HepG2 (cell line): ENCODE data around the gene SHQ1. TPM values are rescaled to one million over a fixed set of nuclear protein-coding genes. Genes with fewer than 3 reads are reported as not detected.

Source experiments
- ETV6 ChIP-seq: sonication (generic); formaldehyde crosslinking; conservative IDR thresholded peaks from 2 replicates; pipeline ENCODE4 v1.4.0; 2020; ENCODE audit warnings: missing genetic modification reagents
- HMGXB3 ChIP-seq: sonication (generic); formaldehyde crosslinking; IDR thresholded peaks from 2 replicates; pipeline ENCODE4 v1.4.0; 2020; ENCODE audit warnings: missing genetic modification reagents, borderline replicate concordance
- KLF12 ChIP-seq: sonication (generic); formaldehyde crosslinking; IDR thresholded peaks from 2 replicates; pipeline ENCODE4 v1.4.0; 2020; ENCODE audit warnings: missing genetic modification reagents, borderline replicate concordance
- KLF13 ChIP-seq: sonication (generic); formaldehyde crosslinking; IDR thresholded peaks from 2 replicates; pipeline ENCODE4 v1.4.0; 2020; ENCODE audit warnings: mild to moderate bottlenecking, missing genetic modification reagents
- MTF1 ChIP-seq: sonication (generic); formaldehyde crosslinking; IDR thresholded peaks from 2 replicates; pipeline ENCODE4 v1.5.0; 2020; ENCODE audit warnings: missing genetic modification reagents
- SAP130 ChIP-seq: IDR thresholded peaks from 2 replicates; pipeline ENCODE4 v1.6.1; 2016; ENCODE audit warnings: low read depth
- SIN3B ChIP-seq: fragments of 150-350 bp; IDR thresholded peaks from 2 replicates; pipeline ENCODE4 v1.6.1; 2014; ENCODE audit warnings: low read length
- TFDP1 ChIP-seq: IDR thresholded peaks from 2 replicates; pipeline ENCODE4 v1.6.1; 2016; ENCODE audit warnings: missing compliant biosample characterization, missing genetic modification reagents, borderline replicate concordance
- YEATS2 ChIP-seq: sonication (generic); formaldehyde crosslinking; IDR thresholded peaks from 2 replicates; pipeline ENCODE4 v1.4.0; 2020; ENCODE audit warnings: missing genetic modification reagents, borderline replicate concordance
- ZNF292 ChIP-seq: sonication (generic); formaldehyde crosslinking; IDR thresholded peaks from 2 replicates; pipeline ENCODE4 v1.8.1; 2022; ENCODE audit warnings: mild to moderate bottlenecking, low read depth, missing genetic modification reagents, borderline replicate concordance
- ZNF318 ChIP-seq: sonication (generic); formaldehyde crosslinking; IDR thresholded peaks from 2 replicates; pipeline ENCODE4 v1.4.0; 2020; ENCODE audit warnings: mild to moderate bottlenecking, missing genetic modification reagents
- ZNF510 ChIP-seq: sonication (generic); formaldehyde crosslinking; IDR thresholded peaks from 2 replicates; pipeline ENCODE4 v1.4.0; 2020; ENCODE audit warnings: low read depth, mild to moderate bottlenecking, missing genetic modification reagents
- ZNF550 ChIP-seq: sonication (generic); formaldehyde crosslinking; IDR thresholded peaks from 2 replicates; pipeline ENCODE4 v1.4.0; 2020; ENCODE audit warnings: mild to moderate bottlenecking, missing genetic modification reagents, borderline replicate concordance
- ZSCAN20 ChIP-seq: sonication (generic); formaldehyde crosslinking; IDR thresholded peaks from 2 replicates; pipeline ENCODE4 v1.4.0; 2020; ENCODE audit warnings: missing genetic modification reagents, mild to moderate bottlenecking, borderline replicate concordance
- polyA plus RNA-seq, 8 experiments: library from polyadenylated mRNA; depleted of rRNA in 3 of 8; stranded (reverse) in 7 of 8; unstranded in 1 of 8; fragments of >200 nt; fragmentation: Illumina TruSeq in 4 of 8; extraction: Trizol in 4 of 8; gene quantifications; 2 replicates each; pipeline versions ENCODE4 v1.2.1 to v1.2.3, GENCODE V29; 2011 to 2016; ENCODE audit warnings: low read depth in 4 of 8, missing spikeins in 1 of 8, mixed read lengths in 1 of 8; ENCODE audit not compliant: insufficient read depth in 1 of 8
- total RNA-seq, 5 experiments: library from RNA; depleted of rRNA; stranded (reverse); fragments of >200 nt; fragmentation: Illumina TruSeq; extraction: Trizol; gene quantifications; 2 replicates each; pipeline ENCODE4 v1.2.3, GENCODE V29; 2016; ENCODE audit warnings: low read depth in 1 of 5

SHQ1 gene
- total and polyA plus RNA-seq, 2 of the 13 experiments (the other 11 are each of a cell fraction or from before 2014, with no cell fraction given), result 5.5 to 20.3 TPM

GRCh38 chr3:72847751-72848702 lies at the start of gene SHQ1 (continued):
- peak; percentile 95 for TF ChIP-seq SIN3B
- TF ChIP-seq ZNF510 (CRISPR knock-in tag), result 0 out of 2 replicates have a peak, but pooled peaks have one; percentile 18
- TF ChIP-seq ZNF550 (CRISPR knock-in tag), result no peak
- no peak for TF ChIP-seq ZSCAN20 (CRISPR knock-in tag)
- TF ChIP-seq ZNF318 (CRISPR knock-in tag), result peak; percentile 83; the same call in 1 of the 2 replicates
- 0 out of 2 replicates have a peak, but pooled peaks have one; percentile 65 for TF ChIP-seq KLF13 (CRISPR knock-in tag)
- peak; percentile 75; the same call in 1 of the 2 replicates for TF ChIP-seq YEATS2
- 0 out of 2 replicates have a peak, but pooled peaks have one; percentile 39 for TF ChIP-seq MTF1 (CRISPR knock-in tag)
- peak; percentile 43 for TF ChIP-seq KLF12 (CRISPR knock-in tag)
- peak; percentile 100 for TF ChIP-seq SAP130 (CRISPR knock-in tag)
- TF ChIP-seq TFDP1 (CRISPR knock-in tag), result peak; percentile 98
- TF ChIP-seq HMGXB3 (CRISPR knock-in tag), result no peak
- 0 out of 2 replicates have a peak, but pooled peaks have one; percentile 28 for TF ChIP-seq ETV6 (CRISPR knock-in tag)
- TF ChIP-seq ZNF292 (CRISPR knock-in tag), result peak; percentile 61
